ENCODE measurements around the gene FRAS1. TPM values are rescaled to one million over a fixed set of nuclear protein-coding genes. Genes with fewer than 3 reads are reported as not detected.
"Not testable (repeated sequence)": the region's sequence is repeated elsewhere in the genome, so short reads cannot be mapped to it uniquely, and the experiment has no call there.

Gene FRAS1
- total RNA-seq, 4 donors from 2014 or later, result 3.4 to 11.7 (median 4.2) TPM

DNA sequence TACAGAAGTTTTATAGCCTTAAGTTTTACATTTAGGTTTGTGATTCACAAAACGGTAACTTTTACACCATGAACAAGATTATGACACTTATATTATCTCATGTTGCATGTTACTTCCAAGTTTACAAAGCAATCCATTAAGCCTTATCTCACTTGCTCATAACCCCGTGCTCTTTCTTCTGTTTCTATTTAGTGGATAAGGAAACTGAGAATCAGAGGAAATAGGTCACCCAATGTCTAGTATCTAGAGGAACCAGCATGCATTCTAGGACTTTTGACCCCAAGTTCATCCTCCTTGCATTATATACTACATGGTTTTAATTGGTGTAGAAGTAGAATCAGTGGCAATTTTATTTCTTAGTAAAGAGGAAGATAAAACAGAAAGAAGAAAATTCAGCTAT lies 427.5 kb downstream of the FRAS1 start:
- whole genome bisulfite sequencing, 2 donors (ENCODE audit: low coverage in 1 of 2), result 45 to 77% methylated on average over 2 of the region's 2 CpGs
- no peaks in the 10 kb centered on the region for H3K27me3 ChIP-seq

GRCh38 chr4:78493731-78494130 lies 436.6 kb downstream of the FRAS1 start:
- Histone ChIP-seq H3K4me1 (no peaks in the 10 kb centered on the region), H3K4me3 (no peak overlapping the region), H3K27ac (no peak overlapping the region), H3K27me3 (no peaks in the 10 kb centered on the region), H3K36me3 (no peaks in the 10 kb centered on the region), H3K9me3 (no peaks in the 10 kb centered on the region)
- no peak for ATAC-seq
- TF ChIP-seq, protein P1, sequence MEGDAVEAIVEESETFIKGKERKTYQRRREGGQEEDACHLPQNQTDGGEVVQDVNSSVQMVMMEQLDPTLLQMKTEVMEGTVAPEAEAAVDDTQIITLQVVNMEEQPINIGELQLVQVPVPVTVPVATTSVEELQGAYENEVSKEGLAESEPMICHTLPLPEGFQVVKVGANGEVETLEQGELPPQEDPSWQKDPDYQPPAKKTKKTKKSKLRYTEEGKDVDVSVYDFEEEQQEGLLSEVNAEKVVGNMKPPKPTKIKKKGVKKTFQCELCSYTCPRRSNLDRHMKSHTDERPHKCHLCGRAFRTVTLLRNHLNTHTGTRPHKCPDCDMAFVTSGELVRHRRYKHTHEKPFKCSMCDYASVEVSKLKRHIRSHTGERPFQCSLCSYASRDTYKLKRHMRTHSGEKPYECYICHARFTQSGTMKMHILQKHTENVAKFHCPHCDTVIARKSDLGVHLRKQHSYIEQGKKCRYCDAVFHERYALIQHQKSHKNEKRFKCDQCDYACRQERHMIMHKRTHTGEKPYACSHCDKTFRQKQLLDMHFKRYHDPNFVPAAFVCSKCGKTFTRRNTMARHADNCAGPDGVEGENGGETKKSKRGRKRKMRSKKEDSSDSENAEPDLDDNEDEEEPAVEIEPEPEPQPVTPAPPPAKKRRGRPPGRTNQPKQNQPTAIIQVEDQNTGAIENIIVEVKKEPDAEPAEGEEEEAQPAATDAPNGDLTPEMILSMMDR (IDR thresholded peaks at IDR 0.05), result no peak
- TF ChIP-seq EP300 (IDR thresholded peaks at IDR 0.05), result no peak

More for the DNA sequence above, 427.5 kb downstream of the FRAS1 start:
- H3K9me3 ChIP-seq, result no peaks in the 10 kb centered on the region
- no peak for TF ChIP-seq POLR2AphosphoS5 (IDR thresholded peaks at IDR 0.05)
- TF ChIP-seq, protein P1 (IDR thresholded peaks at IDR 0.05), result no peak
- no peak for TF ChIP-seq EP300 (IDR thresholded peaks at IDR 0.05)
- TF ChIP-seq POLR2A (IDR thresholded peaks at IDR 0.05), result no peak
- ATAC-seq, result no peak
- H3K4me1 ChIP-seq, result no peaks in the 10 kb centered on the region
- H3K27ac ChIP-seq, result no peak overlapping the region
- no peaks in the 10 kb centered on the region for H3K36me3 ChIP-seq
- no peak overlapping the region for H3K4me3 ChIP-seq

GRCh38 chr4:78496021-78496643 lies 439.0 kb downstream of the FRAS1 start:
- ATAC-seq, result no peak
- H3K27me3 ChIP-seq, result no peaks in the 10 kb centered on the region

DNA sequence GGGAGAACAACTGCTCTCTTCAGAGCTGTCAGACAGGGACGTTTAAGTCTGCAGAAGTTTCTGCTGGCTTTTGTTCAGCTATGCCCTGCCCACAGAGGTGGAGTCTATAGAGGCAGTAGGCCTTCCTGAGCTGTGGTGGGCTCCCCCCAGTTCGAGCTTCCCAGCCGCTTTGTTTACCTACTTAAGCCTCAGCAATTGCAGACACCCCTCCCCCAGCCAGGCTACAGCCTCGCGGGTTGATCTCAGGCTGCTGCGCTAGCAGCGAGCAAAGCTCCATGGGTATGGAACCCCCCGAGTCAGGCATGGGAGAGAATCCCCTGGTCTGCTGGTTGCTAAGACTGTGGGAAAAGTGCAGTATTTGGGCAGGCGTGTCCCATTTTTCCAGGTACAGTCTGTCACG lies 449.1 kb downstream of the FRAS1 start:
- WGBS, 2 donors (ENCODE audit: low coverage in 1 of 2), result 48 to 60% methylated on average over 1 to 2 of the region's 10 CpGs
- not testable (repeated sequence) for H3K27ac ChIP-seq, H3K27me3 ChIP-seq, H3K4me1 ChIP-seq, ATAC-seq, H3K4me3 ChIP-seq, H3K9me3 ChIP-seq, H3K36me3 ChIP-seq

More at GRCh38 chr4:78496021-78496643, 439.0 kb downstream of the FRAS1 start:
- WGBS, 2 donors (ENCODE audit: low coverage in 1 of 2), result 65 to 79% methylated on average over 4 of the region's 4 CpGs
- H3K4me1 ChIP-seq, result no peaks in the 10 kb centered on the region
- no peak for TF ChIP-seq POLR2A (IDR thresholded peaks at IDR 0.05)
- TF ChIP-seq POLR2AphosphoS5 (IDR thresholded peaks at IDR 0.05), result no peak
- TF ChIP-seq, protein P1 (IDR thresholded peaks at IDR 0.05), result no peak
- no peak for TF ChIP-seq EP300 (IDR thresholded peaks at IDR 0.05)
- H3K4me3 ChIP-seq, result no peak overlapping the region
- H3K9me3 ChIP-seq, result no peaks in the 10 kb centered on the region
- no peaks in the 10 kb centered on the region for H3K36me3 ChIP-seq
- H3K27ac ChIP-seq, result no peak overlapping the region

DNA sequence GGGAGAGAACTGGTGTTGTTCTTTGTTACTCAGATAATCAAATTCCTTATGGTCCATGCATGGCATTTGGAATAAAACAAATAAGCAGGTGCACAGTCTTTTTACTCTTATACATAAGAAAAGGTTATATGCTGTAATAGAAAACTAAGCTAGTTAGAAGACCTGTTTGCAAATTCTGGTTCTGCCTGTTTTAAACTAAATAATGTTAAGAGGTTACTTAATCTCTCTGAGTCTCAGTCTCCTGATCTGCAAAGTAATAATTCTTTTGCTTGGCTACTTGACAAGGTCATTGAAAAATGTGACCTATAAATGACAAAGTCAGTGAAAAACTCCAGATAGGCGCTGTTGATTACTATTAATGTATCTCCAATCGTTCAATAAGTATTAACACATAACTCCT lies 451.9 kb downstream of the FRAS1 start:
- Histone ChIP-seq H3K4me1 (no peaks in the 10 kb centered on the region), H3K9me3 (no peaks in the 10 kb centered on the region), H3K4me3 (no peak overlapping the region), H3K27ac (no peak overlapping the region), H3K27me3 (no peaks in the 10 kb centered on the region), H3K36me3 (peaks cover 0 to 6% of the 10 kb centered on the region in 2 donors)
- no peak for TF ChIP-seq POLR2AphosphoS5 (IDR thresholded peaks at IDR 0.05)
- TF ChIP-seq, protein P1 (IDR thresholded peaks at IDR 0.05), result no peak
- 56 to 69% methylated on average over 2 of the region's 2 CpGs for WGBS, 2 donors (ENCODE audit: low coverage in 1 of 2)
- ATAC-seq, result no peak
